Right atrium auricular region (tissue), 2 donors: ENCODE data around the gene RASGRP4. TPM values are rescaled to one million over a fixed set of nuclear protein-coding genes. Genes with fewer than 3 reads are reported as not detected.

Source experiments
- DNase-seq: peaks from one replicate; pipeline ENCODE4 v3.0.0-alpha.2; 2019; ENCODE audit warnings: low spot score
- H3K27ac ChIP-seq, 2 donors: fragments of 200-600 bp; sonication (generic); 1 replicate in 1 of 2; 2 replicates in 1 of 2; pipeline ENCODE4 v1.5.1; 2016 to 2019
- H3K27me3 ChIP-seq, 2 donors: fragments of 200-600 bp; sonication (generic); one replicate each; pipeline versions ENCODE4 v1.5.1 to v1.6.0; 2017 to 2019
- H3K36me3 ChIP-seq: fragments of 200-600 bp; sonication (generic); one replicate; pipeline ENCODE4 v1.5.1; 2016
- H3K4me1 ChIP-seq, 2 donors: fragments of 200-600 bp; sonication (generic); one replicate each; pipeline versions ENCODE4 v1.5.1 to v1.6.0; 2017 to 2019
- H3K4me3 ChIP-seq, 2 donors: fragments of 200-600 bp; sonication (generic); 1 replicate in 1 of 2; 2 replicates in 1 of 2; pipeline ENCODE4 v1.5.1; 2017 to 2019; ENCODE audit warnings: mild to moderate bottlenecking in 1 of 2, moderate library complexity in 1 of 2
- H3K9me3 ChIP-seq, 2 donors: fragments of 200-600 bp; sonication (generic); one replicate each; pipeline ENCODE4 v1.5.1; 2019
- total RNA-seq, 2 donors: library from RNA; depleted of rRNA; stranded (reverse); fragments of >200 nt; gene quantifications; one replicate each; pipeline ENCODE4 v1.1.0, GENCODE V29; 2016
- TF ChIP-seq, protein P1 (sequence below), 2 donors: fragments of 200-600 bp; sonication (generic); IDR thresholded peaks; one replicate each; pipeline ENCODE4 v1.5.1; 2019; ENCODE audit warnings: antibody characterized with exemption in 2 of 2

The RASGRP4 gene
- total RNA-seq, 2 donors from 2014 or later, result 1.1 to 2.9 TPM

DNA sequence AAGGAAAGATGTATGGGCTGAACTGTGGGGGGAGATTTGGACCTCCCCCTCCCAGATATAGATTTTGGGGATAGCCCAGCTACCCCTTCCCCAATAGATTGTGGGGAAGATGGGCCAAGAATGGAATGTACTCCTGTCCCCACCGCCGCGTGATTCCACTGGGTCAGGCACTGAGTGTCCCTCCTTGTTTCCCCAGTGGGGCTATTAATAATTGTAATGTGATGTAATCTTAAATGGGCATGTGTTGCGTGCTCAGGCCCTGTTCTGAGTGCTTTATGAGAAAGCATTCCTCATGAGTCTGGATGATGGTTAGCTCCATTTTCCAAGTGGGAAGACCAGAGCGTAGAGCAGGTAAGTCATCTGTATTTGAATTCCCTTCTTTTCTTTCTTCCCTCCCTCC lies 50.3 kb downstream of the RASGRP4 start:
- peaks cover 40% of the 10 kb centered on the region for H3K36me3 ChIP-seq
- H3K27me3 ChIP-seq, result no peaks in the 10 kb centered on the region
- no peak for DNase-seq
- H3K9me3 ChIP-seq, result no peaks in the 10 kb centered on the region
- H3K4me1 ChIP-seq, result peaks cover 0 to 28% of the 10 kb centered on the region in 2 donors
- peak overlapping the region; percentile 91 to 92 for H3K27ac ChIP-seq
- TF ChIP-seq, protein P1, sequence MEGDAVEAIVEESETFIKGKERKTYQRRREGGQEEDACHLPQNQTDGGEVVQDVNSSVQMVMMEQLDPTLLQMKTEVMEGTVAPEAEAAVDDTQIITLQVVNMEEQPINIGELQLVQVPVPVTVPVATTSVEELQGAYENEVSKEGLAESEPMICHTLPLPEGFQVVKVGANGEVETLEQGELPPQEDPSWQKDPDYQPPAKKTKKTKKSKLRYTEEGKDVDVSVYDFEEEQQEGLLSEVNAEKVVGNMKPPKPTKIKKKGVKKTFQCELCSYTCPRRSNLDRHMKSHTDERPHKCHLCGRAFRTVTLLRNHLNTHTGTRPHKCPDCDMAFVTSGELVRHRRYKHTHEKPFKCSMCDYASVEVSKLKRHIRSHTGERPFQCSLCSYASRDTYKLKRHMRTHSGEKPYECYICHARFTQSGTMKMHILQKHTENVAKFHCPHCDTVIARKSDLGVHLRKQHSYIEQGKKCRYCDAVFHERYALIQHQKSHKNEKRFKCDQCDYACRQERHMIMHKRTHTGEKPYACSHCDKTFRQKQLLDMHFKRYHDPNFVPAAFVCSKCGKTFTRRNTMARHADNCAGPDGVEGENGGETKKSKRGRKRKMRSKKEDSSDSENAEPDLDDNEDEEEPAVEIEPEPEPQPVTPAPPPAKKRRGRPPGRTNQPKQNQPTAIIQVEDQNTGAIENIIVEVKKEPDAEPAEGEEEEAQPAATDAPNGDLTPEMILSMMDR (IDR thresholded peaks at IDR 0.05), result no peak
- peak overlapping the region; percentile 82 to 91 for H3K4me3 ChIP-seq

DNA sequence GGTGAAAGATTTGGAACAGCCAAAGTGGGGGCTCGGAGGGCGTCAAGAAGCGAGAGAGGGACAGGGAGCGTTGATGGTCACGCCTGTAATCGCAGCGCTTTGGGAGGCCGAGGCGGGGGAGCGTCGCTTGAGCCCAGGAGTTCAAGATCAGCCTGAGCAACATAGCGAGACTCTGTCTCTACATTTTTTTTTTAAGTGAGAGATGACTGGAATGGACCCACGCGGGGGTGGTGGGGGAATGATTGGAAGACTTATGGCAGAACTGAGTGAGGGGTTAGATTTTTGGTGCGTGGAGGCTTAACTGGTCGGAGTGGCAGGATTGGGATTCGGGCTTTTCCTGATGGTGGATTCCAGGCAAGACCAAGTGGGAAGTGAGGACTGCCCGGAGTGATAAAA lies 50.9 kb downstream of the RASGRP4 start:
- H3K36me3 ChIP-seq, result peaks cover 34% of the 10 kb centered on the region
- H3K27me3 ChIP-seq, result no peaks in the 10 kb centered on the region
- no peak for DNase-seq
- peak overlapping the region; percentile 82 to 91 for H3K4me3 ChIP-seq
- peak overlapping the region; percentile 91 to 92 for H3K27ac ChIP-seq
- H3K9me3 ChIP-seq, result no peaks in the 10 kb centered on the region
- TF ChIP-seq, protein P1 (IDR thresholded peaks at IDR 0.05), result no peak
- H3K4me1 ChIP-seq, result peaks cover 0 to 28% of the 10 kb centered on the region in 2 donors

DNA sequence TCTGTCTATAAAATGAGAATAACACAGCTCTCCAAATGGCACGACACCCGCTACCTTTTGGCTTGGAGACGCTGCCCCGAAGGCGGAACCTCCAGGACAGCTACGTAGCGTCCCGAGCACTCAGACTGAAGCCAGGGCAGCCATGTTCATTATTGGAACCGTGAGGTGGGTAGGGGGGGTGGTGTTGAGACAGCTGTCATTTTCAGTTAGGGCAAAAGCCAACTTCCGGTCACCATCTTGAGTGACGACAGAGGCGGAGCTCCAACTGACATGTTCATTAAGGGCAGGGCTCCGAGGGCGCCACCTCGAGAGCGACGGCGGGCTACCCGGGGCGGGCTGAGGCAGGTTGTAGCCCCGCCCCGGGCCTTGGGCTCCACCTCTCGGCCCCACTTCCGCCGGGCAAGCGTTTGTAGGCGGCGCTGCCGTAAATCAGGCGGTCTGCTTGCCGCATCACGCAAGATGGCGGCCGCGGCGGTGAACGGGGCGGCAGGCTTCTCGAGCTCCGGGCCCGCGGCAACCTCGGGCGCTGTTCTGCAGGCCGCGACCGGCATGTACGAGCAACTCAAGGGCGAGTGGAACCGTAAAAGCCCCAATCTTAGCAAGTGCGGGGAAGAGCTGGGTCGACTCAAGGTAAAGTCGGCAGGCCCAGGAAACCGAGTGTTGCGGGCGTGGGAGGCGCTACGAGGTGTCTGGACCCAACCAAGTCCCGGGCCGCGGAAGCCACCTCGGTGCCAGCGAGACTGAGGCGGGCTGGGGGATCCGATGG lies 51.5 kb downstream of the RASGRP4 start, which contains the start of gene PSMD8:
Gene PSMD8, plus strand, starts transcription at position 240 of the 766 bp plus-strand sequence. Its CDS starts 31 bp downstream, at position 271.
- H3K27me3 ChIP-seq, result no peaks in the 10 kb centered on the region
- no peaks in the 10 kb centered on the region for H3K9me3 ChIP-seq
- H3K27ac ChIP-seq, result peak within 1 kb of the TSS; percentile 91 to 92
- TF ChIP-seq, protein P1 (IDR thresholded peaks at IDR 0.05), result no peak
- peak; percentile 100 for DNase-seq
- peaks cover 0 to 28% of the 10 kb centered on the region in 2 donors for H3K4me1 ChIP-seq
- H3K4me3 ChIP-seq, result peak within 1 kb of the TSS; percentile 82 to 91
- H3K36me3 ChIP-seq, result peaks cover 28% of the 10 kb centered on the region

DNA sequence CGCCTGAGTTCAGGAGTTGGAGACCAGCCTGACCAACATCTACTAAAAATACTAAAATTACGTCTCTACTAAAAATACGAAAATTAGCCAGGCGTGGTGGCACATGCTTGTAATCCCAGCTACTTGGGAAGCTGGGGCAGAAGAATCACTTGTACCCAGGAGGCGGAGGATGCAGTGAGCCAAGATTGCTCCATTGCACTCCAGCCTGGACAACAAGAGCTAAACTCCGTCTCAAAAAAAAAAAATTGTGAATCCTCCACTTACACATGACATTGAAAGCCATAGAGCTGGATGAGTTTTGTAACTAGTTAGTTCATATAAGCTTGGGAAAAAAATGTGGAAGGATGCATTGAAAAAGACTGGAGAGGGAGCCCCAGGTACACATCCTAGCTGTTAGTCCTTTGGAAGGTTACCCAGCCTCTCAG lies 52.1 kb downstream of the RASGRP4 start:
- H3K4me3 ChIP-seq, result peak overlapping the region; percentile 27 to 91
- peak overlapping the region; percentile 91 to 92 for H3K27ac ChIP-seq
- H3K27me3 ChIP-seq, result no peaks in the 10 kb centered on the region
- H3K36me3 ChIP-seq, result peaks cover 22% of the 10 kb centered on the region
- TF ChIP-seq, protein P1 (IDR thresholded peaks at IDR 0.05), result no peak
- no peaks in the 10 kb centered on the region for H3K9me3 ChIP-seq
- no peak for DNase-seq
- H3K4me1 ChIP-seq, result peaks cover 0 to 28% of the 10 kb centered on the region in 2 donors

DNA sequence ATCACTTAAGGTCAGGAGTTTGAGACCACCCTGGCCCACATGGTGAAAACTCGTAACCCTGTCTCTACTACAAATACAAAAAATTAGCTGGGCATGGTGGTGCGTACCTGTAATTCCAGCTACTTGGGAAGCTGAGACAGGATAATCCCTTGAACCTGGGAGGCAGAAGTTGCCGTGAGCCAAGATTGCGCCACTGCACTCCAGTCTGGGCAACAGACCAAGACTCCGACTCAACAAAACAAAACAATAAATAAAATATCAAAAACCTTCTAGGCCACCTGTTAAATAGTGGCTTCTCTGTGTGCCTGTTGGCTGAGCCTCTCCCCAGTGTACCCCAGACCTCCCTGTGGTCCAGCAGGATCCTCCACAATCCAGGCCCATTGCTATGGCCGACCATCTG lies 54.9 kb downstream of the RASGRP4 start:
- Histone ChIP-seq H3K9me3 (no peaks in the 10 kb centered on the region), H3K27ac (no peak overlapping the region), H3K36me3 (peaks cover 1% of the 10 kb centered on the region), H3K4me3 (no peak overlapping the region), H3K4me1 (peaks cover 0 to 15% of the 10 kb centered on the region in 2 donors), H3K27me3 (no peaks in the 10 kb centered on the region)
- TF ChIP-seq, protein P1 (IDR thresholded peaks at IDR 0.05), result no peak
- DNase-seq, result no peak
